Medulla oblongata (tissue), 1 donor: ENCODE data around the gene ARFGEF3.
A peak's percentile ranks its signal among the peaks of the same experiment; 100 is the strongest.
"Not testable (repeated sequence)": the region's sequence is repeated elsewhere in the genome, so short reads cannot be mapped to it uniquely, and the experiment has no call there.

Source experiments
- DNase-seq: peaks from one replicate; pipeline ENCODE4 v3.0.0-alpha.2; 2015; ENCODE audit errors: extremely low spot score

The ARFGEF3 gene

DNA sequence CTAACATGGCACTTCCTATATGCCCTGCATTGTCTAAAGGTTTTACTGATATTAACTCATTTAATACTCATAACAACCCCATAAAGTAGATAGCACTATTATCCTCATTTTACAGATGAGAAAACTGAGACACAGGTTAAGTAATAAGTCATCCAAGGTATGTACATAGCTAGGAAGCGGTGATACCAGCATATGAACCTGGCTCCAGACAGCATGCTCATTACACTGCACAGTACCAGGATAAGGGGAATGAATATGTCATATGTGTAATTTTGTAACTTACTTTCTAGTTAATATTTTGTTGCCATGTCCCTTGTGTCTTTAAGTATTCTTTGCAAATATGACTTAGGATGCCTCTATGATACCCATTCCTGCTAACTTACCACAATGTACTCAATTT, 109.7 kb downstream of the ARFGEF3 start:
- no peak for DNase-seq

GRCh38 chr6:138272533-138273315, 111.0 kb downstream of the ARFGEF3 start:
- DNase-seq, result no peak

DNA sequence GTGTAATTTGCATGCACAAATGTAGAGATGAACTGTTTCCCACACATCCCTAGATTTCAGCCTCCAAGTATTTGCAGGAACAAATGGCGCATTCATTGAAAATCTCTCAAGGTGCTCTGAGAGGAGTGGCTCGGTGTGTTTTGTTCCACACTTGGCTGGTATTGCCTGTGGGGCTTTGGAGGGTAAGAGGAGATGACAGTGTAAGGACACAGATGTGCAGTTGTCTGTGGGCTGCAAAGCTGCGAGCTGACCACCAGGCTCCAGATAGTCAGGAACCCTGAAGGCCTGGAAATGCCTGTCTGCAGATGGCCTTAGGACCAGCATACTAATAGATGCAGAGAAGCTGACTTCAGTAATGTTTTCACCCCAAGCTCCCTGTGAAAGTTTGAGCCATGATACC, 114.2 kb downstream of the ARFGEF3 start:
- no peak for DNase-seq

GRCh38 chr6:138277835-138278234, 116.1 kb downstream of the ARFGEF3 start:
- DNase-seq, result no peak

DNA sequence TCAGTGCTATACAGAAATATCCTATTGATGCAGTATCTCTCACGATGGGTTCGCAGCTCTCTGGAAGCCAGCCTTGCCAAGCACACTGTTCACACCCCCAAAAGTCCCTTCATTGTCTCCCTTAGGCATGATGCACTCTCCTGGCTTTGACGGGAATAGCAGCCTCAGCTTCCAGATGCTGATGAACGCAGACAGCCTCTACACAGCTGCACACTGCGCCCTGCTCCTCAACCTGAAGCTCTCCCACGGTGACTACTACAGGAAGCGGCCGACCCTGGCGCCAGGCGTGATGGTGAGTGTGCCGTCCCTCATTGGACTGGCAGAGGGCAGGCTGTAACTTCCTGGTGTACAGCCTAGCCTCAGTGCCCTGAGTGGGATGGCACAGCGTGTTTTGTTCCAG, 116.6 kb downstream of the ARFGEF3 start:
- peak; percentile 79 for DNase-seq

- DNase-seq, result no peak
Observed at GRCh38 chr6:138285800-138286199, 124.1 kb downstream of the ARFGEF3 start.

DNA sequence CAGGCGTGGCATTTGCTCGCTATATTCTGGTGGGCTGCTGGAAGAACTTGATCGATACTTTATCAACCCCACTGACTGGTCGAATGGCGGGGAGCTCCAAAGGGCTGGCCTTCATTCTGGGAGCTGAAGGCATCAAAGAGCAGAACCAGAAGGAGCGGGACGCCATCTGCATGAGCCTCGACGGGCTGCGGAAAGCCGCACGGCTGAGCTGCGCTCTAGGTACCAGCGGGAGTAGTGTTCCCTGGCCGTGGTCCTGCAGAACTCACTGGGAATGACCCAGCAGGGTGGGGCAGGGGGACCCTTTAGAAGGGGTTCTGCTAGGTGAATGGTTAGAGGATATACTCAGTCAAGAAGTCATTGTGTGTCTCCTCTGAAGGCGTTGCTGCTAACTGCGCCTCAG, 125.0 kb downstream of the ARFGEF3 start:
- no peak for DNase-seq

DNA sequence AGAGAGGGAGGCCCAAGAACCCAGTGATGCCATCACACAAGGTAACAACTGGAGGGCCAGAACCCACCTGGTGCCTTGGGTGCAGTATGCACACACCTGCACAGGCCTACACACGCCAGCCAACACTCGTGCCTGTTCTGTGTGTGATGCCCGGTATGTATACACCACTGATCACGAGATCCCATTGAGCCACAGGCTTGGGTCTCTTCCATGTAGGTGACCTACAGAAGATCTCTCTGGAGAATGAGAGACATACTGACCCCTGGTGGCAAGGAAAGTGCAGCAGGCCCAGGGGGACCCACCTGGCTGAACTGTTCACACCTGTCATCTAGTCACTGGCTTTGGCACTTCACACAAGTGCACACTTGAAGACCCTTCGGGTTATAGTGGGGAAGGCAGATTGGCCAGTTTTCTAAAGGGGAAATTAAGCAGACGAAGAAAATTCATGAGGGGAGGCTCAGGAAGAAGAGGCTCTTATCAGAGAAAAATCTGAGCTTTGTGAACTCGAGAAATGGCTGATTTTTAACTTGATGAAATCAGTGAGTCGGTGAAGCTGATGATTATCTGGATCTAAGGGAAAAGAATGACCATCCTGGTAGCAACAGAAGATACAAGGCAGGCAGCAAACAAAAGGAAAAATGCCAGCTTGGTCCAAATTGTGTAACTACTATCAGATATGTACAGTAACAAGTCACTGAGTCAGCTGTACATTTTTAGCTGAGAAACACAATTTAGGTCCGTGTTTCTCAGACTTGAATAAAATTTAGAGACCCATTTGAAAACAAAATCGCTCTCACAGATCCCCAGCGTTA, 125.6 kb downstream of the ARFGEF3 start:
- no peak for DNase-seq

DNA sequence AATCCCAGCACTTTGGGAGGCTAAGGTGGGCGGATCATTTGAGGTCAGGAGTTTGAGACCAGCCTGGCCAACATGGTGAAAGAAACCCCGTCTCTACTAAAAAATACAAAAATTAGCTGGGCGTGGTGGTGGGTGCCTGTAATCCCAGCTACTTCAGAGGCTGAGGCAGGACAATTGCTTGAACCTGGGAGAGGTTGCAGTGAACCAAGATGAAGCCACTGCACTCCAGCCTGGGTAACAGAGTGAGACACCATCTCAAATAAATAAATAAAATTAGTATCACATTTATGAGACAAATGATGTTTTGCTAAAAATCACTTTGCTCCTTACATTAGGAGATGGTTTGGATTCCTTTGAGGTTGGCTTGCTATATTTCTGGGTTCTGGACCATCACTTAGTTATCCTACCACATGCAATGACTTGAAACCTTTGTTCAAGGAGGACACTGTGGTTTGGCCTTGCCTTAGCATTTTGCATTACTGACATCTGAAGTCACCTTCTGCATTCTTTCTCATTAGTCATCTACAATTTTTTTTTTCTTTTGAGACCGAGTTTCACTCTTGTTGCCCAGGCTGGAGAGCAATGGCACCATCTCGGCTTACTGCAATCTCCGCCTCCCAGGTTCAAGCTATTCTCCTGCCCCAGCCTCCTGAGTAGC, 126.8 kb downstream of the ARFGEF3 start:
- not testable (repeated sequence) for DNase-seq

GRCh38 chr6:138289739-138290138, 128.0 kb downstream of the ARFGEF3 start:
- DNase-seq, result no peak

DNA sequence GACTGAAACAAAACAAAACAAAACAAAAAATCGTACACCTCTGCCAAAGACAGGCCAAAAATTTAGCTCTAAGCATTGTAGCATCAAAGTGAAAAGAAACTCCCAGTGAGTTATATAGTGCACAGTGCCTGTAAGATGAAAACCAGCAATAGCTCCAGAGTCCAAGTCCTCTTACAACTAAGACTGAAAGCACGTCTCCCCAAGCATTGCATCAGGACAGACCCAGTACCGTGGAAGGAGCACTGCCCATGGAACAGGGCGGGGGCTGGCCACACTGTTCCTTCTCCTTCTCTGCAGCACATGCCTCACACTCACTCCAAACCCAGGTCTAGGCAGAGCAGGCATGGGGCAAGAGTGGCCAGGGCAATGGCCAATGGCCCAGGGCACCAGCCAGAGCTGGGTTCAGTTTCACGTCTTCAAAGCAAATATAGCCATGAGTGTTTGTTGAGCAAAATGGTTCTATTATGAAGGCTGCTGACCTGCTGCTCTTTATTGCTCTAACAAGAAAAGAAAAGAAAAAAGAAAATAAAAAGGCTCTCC, 128.8 kb downstream of the ARFGEF3 start:
- no peak for DNase-seq

- DNase-seq, result no peak
Observed at GRCh38 chr6:138291036-138291848, 129.5 kb downstream of the ARFGEF3 start.

- DNase-seq, result no peak
Observed at GRCh38 chr6:138291849-138292181, 130.1 kb downstream of the ARFGEF3 start.

DNA sequence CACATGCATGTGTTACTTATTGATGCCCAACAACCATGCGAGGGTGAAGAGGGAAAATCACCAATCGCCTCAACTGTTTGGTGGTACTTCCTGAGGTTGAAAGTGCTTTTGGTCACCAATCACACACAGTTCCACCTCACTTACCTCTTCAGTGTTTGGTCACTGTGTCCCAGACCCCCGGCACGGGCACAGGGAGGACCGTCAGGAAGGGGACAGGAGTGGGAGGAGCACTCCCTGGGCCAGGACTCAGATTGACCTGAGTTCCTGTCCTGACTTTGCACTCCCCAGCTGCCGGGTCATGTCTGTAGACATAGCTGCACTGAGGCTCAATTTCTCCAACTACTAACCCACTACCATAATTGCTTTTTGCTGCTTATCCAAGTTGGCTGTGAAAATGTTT, 130.7 kb downstream of the ARFGEF3 start:
- DNase-seq, result no peak

- no peak for DNase-seq
Observed at GRCh38 chr6:138293428-138294395, 132.0 kb downstream of the ARFGEF3 start.

DNA sequence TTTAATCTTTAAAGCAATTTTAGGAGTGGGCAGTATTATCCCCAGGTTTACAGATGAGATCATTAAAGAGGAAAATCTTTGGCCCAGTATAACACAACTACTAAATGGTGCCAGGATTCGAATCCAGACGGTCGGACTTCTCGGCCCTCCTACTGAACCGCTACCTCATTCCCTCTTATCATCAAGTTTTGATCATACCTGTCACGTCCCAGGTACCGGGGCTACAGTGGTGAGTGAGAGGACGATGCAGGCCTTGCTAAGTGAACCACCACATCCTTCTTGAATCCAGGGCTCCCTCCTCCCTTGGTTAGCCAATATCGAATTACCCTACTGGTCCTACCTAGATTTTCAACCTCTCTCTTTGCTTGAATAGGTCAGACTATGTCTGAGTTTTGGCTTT, 134.6 kb downstream of the ARFGEF3 start:
- no peak for DNase-seq

DNA sequence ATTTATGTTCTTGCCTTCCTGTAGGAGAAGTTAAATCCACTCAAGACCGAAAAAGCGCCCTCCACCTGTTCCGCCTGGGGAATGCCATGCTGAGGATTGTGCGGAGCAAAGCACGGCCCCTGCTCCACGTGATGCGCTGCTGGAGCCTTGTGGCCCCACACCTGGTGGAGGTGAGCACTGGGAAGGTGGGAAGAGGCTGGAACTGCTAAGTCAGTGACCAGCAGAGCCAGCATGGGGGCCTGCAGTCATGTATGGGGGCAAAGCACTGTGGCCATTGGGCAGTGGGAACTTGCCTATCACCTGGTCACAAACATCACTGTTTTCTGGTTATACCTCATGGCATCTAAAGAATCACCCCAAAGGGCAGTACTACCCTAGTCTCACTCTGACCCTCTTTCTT, 135.0 kb downstream of the ARFGEF3 start:
- no peak for DNase-seq

- DNase-seq, result no peak
Observed at GRCh38 chr6:138297761-138298298, 136.1 kb downstream of the ARFGEF3 start.

DNA sequence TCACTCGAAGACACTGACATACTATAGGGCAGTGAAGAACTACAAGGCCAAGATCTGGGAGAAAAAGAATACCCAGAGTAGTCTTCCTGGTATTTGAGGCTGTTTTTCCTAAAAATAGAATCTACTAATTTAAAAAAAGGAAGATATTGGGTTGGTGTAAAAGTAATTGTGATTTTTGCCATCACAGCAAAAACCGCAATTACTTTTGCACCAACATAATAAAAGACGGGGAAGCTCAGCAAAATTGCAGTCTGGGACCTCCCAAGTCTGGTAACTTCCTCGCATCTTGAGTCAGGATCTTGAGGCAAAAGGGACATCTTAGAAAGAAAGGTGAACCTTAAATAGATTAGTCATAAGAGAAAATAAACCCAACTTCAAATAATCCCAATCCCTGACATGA, 138.7 kb downstream of the ARFGEF3 start:
- no peak for DNase-seq

GRCh38 chr6:138302554-138302953, 140.8 kb downstream of the ARFGEF3 start:
- DNase-seq, result no peak
